HG03108 (cell line): ENCODE measurements around the gene BEST1.

Experiments used
- ATAC-seq: cut with Tn5 transposase; IDR thresholded peaks from one replicate; pipeline ENCODE4 v1.9.1; 2021; ENCODE audit warnings: moderate library complexity; ENCODE audit not compliant: unreplicated experiment

Gene BEST1

DNA sequence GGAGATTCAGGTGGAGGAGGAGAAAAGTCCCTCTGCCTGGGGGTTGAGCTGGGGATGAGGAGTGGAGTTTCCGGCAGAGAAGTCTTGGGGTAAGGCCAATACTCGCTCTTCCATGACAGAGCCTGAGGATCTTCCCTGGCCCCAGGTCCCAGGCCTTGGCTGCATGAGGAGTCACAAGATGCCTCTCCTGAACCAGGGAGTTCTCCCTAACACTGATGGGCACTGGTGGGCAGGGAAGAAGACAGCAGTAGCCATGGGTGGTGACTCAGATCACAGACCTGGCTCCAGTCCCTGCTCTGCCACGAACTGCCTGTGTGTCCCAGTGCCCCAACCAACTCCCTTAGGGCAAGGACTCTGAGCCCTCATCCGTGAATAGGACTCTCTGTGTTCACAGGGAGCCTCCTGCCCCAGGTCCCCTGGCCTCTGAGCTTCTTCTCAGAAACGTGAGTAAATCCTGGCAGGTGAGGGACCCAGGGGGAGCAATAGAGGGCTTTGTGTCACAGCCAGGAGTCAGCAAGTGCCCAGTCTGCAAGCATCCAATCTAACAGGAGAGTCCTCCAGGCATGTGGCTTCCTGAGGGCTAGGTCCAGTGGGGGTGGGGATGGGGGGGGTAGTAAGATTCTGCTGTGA, 62.8 kb downstream of the BEST1 start:
- ATAC-seq = no peak
